HG03095 (cell line): ENCODE measurements around the gene PLPP2.

Experiments used
- ATAC-seq: cut with Tn5 transposase; IDR thresholded peaks from one replicate; pipeline ENCODE4 v1.9.1; 2021; ENCODE audit warnings: moderate library complexity; ENCODE audit not compliant: unreplicated experiment

The PLPP2 gene

DNA sequence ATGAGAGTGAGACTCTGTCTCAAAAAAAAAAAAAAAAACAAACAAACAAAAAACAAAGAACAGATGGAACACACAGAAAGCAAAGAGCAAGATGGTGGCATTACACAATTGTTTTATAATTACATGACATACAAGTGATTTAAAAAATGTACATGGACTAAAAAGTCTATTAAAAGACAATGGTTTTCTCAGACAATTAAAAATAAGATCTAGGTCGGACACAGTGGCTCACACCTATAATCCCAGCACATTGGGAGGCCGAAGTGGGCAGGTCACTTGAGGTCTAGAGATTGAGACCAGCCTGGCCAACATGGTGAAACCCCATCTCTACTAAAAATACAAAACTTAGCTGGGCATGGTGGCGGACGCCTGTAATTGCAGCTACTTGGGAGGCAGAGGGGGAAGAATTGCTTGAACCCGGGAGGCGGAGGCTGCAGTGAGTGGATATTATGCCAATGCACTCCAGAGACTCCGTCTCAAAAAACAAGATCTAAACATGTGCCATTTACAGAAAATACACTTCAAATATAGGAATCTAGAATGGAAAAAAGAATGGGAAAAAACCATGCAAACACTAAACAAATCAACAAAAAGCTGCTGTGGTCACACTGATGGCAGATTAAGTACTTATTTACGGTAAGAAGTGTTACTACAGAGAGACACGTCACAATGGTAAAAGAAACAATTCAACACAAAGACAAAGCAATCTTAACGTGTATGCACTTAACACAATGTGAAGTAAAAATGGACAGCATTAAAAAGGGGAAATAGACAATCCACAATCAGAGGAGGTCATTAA, 26.7 kb upstream of the PLPP2 start:
- ATAC-seq: no peak

DNA sequence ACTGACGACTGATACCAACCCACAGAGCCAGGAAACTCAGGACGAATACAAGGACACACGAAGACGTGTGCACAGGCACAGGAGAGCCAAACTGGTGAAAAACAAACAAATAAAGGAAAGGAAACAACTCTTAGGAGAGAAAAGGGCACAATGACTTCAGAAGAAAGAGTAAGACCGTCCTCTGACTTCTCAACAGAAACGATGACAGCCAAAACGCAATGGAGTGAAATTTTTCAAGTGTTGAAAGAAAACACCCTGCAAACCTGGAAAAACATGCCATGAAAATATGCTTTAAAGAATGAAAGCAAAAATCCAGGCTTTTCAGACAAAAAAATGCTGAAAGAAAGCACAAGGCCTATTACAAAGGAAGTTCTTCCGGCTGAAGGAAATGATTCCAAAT, 24.6 kb upstream of the PLPP2 start:
- no peak for ATAC-seq

DNA sequence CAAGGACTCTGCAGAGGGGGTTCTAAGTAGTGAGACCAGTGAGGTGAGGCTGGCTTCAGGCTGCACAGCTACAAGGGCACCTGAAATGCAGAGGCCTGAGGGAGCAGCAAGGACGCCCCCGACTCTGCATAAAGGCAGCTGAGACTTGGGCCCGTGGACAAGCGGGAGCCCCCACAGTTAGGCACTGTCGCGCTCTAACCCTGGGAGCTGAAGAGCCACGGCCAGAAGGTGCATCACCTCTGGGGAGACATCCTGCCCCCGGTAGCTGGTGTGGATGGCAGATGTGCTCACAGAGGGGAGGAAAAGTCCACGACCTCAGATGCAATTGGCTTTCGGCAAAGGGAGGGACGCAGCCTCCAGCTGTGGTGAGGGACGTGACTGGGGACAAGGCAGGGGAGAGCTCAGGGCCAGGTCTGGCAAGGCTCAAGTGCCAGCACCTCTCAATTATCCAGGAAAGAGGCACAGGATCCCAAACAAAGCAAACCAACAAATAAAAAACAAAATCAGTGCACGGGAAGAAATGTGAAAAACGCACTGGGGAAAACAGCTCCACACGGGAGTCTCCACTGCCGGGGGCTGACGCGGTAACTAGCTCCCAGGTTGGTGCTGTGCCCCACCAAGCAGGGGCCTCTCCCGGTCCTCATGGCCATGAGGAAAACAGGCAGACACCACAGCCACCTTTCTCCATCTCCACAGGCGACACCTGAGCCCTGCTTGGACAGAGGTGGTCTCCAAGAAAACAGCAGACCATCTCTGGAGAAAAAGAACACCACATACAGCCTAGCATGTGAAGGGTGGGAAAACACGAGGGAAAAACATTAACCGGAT, 23.0 kb upstream of the PLPP2 start:
- ATAC-seq: no peak

DNA sequence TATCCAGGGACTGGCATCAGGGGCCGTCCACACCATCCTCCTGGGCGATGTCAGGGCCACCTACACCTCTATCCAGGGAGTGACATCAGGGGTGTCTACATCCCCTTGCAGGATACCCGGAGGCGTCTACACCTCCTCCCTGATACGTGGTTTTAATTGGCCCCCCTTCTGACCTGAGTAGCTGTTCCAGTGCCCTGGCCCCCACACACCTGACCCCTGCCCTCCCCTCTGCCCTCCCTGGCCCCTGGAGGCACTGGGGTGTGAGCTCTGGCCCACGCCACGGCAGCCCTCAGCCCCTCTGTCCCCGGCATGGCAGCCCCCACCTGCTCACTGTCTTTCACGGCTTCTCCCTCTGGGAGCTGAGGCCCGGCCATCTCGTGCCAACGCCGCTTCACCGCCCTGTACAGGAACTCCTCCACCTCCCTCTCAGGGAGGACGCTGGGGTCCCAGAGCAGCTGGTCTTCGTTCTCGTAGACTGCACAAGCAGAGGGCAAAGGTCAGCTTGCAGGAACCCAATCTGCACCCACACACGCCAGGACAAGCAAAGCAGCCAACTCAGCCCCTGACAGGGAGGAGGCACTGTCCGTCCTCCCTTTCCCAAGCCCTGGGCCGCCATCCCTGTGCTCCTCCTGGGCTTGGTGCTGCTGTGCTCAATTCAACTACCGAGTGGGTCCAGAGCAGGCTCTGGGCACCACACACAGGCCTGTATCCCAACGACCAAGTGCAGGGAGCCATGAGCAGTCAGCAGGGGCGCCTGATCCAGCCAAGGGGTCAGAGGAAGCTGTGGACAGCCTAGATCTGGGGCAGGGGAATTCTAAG, 22.2 kb upstream of the PLPP2 start:
- no peak for ATAC-seq

DNA sequence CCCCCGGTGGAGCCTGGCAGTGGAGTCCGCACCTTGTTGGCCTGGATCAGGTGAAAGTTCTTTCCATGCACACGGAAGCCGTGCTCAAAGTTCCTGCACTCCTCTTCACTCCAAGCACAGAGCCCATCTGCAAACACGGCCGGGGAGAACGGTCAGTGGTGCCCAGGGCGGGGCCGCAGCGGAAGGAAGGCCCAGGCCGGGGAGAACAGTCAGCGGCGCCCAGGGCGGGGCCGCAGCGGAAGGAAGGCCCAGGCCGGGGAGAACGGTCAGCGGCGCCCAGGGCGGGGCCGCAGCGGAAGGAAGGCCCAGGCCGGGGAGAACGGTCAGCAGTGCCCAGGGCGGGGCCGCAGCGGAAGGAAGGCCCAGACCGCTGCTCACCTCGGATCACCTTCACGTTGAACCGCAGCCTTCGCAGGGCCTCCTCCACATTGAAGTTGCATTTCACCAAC, 20.6 kb upstream of the PLPP2 start:
- ATAC-seq: no peak

DNA sequence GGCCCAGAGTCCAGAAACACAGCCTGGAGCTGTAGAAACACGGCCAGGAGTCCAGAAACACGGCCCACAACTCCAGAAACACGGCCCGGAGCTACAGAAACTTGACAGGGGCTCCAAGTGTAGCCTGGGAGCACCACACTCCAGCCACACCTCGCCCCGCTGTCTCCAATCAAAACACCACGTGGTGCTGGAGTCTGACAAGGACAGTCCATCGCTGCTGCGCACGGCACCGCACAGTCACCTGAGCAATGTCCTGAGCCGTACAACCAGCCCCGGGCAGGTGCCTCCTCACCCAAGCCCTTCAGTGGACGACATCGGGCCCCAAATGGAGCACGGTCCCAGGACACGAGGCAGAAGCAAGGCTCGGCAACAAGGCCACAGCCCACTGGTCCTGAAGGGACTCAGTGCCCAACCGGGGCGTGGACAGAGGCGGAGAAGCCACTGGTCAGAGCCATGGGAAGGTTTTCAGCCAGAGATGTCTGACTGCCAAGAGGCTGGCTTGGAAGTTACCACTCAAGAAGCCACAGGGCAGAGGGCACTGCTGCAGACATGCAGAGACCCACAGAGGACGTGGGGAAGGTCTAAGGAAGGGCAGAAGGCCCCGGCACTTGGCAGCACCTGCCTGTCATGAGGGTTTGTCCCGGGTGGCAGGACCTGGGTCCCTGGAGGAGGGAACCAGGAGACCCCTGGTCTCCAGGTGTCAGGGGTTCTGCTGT, 19.7 kb upstream of the PLPP2 start:
- ATAC-seq: no peak

DNA sequence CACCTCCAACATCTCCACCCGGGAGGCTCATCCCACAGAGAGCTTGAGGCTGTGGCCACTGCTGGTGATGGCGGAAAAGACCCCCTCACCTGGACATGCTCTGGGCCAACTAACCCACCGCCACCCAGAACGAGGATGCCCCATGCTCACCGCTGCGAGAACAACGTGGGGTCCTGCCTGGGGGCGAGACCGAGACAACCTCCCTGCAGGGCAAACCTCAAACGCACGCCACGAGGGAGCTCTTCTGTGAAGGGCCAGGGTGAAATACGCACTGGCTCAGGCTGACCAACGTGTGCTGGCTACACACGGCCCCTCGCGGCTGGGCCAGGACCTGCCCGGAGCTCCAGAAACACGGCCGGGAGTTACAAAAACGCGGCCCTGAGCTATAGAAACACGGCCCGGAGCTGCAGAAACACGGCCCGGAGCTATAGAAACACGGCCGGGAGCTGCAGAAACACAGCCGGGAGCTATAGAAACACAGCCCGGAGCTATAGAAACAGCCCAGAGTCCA, 19.0 kb upstream of the PLPP2 start:
- ATAC-seq: no peak

DNA sequence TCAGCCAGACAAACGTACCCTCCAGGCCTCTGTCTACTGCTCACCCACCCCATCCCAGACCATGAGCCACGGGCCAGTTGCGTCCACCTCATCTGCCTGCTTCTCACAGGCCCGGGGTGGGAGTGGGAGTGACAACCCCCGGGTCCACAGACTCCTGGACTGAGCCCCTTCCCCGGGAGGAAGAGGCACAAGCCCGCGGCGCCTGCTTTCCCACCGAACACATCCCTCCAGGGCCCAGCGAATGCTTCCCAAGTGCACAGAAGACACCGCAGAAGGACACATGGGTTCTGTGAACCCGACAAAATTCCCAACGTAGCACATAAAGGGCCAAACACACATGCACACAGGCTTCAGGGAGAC, 18.0 kb upstream of the PLPP2 start:
- no peak for ATAC-seq

DNA sequence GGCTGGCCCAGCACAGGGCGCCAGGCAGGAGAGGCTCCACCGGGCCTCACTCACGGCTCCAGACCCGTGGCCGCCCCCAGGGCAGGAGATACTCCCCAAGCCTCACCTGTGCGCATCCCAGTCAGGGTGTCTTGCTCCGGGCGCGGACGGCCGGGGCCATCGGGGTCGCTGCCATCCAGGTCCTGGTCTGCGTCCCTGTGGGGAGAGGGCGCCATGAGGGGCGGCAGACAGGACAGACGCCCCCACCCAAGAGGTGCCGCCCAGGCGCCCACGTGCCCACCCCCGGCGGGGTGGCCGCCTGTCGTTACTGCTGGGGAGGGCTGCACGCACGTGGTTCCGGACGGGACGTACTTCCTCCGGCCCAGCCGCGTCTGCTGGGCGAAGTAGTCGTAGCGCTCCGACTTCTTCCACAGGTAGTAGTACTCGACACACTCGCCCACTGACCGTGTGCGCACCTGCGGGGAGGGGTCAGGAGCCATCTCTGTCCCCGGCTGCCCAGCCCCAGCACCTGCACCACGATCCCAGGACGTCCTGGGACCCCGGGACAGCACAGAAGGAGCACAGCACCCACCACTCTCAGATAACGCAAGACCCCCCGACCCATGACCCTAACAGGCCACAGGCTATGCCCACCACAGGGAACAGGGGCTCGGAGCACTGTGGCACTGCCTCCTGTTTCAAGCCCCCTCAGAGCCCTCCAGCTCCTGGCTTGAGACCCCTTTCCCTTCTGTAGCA, 17.4 kb upstream of the PLPP2 start:
- ATAC-seq: no peak

DNA sequence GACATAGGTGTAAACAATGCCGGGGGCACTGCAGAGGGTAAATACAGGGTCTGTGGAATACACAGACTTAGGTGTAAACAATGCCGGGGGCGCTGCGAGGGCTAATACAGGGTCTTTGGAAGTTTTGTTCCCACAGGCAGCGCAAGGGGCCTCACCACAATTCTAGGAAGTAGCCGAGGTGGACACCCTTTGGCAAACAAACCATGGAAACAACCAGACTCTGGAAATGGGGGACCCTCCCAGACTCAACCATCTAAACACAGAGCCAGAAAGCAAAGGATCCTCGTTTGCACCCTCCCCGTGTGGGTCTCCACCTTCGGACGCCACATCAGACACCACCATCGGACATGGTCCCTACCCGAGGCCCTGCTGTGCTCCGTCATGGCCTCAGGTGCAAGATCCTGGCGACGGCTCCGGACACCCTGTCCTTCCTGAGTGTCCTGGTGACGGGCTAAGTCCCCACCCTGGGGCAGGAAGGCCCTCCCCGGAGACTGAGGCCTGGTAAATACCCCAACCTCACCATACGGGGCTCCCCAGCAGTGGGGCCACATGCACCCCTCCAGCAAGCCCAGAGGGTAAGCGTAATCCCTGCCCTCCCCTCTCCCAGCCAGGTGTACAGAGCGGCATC, 16.7 kb upstream of the PLPP2 start:
- no peak for ATAC-seq

DNA sequence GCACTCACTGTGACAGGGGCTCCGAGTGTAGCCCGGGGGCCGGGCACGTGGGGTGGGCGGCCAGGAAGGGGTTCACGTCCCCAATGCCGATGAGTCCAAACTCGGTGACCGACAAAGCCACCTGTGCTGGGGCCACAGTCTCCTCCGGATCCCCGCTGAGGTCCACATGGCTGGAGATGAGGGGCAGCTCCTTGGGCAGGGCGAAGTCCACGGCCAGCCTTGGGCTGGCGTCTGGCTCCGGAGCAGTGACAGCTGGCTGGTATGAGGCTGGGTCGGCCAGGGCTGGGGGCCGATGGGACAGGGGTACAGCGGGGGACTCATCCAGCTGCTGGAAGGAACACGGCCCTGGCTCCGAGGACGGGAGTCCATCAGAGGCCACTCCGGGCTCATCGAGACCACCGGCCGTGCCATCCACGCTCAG, 15.9 kb upstream of the PLPP2 start:
- no peak for ATAC-seq

DNA sequence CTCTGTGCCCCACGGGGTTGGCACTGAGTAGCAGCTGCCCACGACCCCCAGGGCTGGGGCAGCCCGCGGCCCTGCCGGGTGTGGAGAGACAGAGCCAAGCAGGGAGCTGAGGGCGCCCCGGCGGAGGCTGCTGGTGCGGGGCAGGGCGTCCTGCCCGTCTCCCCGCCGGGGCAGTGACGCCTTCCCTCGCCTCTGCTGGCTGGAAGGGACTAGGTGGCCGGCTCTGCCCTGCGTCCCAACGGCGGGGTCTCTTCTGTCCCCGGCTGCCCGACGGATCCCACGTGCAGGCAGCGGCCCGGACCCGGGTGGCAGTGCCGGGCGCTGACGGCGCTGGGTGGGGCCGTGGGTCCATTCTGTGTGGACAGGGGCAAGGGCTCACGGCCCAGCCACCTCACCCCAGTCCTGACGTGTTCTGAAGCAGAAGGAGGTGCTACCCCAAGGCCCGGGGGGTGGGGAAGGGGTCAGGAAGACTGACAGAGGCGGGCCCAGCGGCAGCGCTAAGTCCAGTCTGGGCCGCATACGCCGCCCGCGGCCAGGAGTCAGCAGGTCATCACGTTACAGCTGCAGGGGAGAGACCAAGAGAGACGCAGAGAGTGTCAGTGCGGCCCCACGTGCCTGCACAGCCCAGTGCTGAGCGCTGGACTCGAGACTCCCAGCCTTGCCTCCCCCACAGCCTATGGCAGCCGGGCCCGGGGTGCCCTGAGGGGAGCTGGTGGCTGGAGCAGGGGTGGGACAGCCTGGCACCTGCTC, 15.1 kb upstream of the PLPP2 start:
- ATAC-seq: no peak

DNA sequence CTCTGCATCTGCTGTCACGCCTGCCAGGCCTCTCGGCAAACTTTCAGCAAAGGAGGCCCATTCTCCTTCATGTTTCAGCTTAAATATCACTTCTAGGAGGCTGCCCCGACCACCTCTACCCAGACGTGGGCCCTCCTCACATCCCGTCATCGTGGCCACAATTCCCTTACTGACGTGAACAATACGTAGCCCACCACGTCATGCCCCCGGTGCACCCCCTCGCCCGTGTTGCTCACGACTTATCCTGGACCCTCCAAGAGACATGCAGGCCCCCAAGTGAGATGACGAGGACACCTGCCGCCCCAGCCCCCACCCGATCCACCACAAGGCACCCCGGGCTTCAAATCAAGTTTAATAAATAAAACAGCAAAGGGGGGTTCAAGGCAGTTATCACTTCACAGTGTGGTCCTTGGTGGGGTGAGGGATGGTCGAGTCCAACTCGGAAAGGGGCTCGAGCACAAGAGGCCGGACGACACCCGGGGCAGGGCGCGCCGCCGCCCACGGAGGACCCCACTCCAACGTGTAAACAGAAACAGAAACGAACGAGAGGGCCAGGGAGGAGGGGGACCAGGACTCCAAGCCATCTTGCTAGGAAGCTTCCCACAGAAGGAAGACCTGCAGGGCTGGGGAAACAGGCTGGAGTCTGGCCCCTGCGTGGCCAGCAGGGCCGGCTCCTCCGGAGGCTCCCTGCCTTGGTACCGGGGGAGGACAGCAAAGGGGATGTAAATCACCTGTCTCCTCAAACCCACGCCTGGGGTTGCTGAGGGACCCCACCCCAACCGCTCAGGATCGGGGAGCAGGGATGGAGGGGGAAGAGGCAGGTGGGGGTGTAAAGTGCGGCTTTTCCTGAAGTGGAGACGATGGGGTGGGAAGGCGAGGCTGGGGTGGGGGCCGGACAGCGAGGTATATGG, 14.3 kb upstream of the PLPP2 start:
- no peak for ATAC-seq

DNA sequence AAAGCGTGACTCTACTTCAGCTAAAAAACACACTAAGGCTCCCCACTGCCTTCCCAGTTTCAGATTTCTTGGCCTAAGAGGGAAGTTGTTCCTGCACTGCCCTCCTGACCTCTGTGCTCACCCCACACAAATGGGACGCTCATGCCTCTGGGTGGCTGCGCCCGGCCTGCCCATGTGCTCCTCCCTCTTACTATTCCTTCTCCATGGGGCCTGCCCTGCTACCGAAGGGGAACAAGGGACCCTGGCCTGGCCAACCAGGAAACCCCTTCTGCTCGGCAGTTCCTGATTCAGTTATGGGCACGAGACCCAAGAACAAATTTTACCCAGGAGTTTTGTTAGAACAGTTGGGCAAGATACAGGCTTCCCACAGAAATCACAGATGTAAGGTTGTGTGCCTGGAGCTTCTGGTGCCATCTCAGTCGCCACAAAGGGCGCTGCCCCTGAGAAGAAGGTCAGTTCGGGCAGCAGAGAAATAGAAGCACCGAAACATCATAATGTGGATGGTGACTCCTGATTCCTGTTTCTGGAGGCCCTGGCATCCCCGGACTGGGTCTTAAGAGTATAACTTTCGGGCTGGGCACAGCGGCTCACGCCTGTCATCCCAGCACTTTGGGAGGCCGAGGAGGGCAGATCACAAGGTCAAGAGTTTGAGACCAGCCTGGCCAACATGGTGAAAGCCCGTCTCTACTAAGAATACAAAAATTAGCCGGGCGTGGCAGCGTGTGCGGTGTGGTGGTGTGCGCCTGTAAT, 5.4 kb upstream of the PLPP2 start:
- no peak for ATAC-seq

DNA sequence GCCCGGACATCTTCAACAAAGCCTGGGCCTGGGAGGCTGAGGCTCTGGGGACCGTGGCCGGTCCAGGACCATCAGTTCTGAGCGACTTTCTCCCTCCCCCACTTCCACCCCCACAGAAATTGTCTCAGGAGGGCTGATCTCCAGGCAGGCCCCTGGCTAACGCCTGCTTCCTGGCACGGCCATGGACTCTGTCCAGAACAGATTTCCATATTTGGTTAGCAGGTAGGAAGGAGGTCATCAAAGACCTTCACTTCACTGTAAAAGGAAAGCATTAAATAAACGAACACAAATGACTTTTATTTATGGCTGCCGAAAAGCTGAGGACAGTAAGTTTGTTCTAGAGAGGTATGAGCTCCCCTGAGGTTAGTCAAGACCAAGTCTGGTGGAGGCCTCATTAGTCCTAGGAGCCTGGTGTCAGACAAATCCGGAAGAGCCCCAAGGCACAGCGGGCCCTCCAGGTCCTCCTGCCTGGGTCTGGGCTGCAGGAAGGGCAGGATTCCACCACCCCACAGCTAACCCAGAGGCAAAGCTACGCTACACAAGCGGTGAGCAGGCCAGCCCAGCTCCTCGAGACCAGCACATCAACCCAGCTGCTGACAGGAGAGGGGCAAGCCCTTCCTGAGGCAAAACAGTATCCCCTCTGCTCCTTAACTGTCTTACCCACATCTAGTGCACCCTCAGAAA, 4.6 kb upstream of the PLPP2 start:
- ATAC-seq: no peak

DNA sequence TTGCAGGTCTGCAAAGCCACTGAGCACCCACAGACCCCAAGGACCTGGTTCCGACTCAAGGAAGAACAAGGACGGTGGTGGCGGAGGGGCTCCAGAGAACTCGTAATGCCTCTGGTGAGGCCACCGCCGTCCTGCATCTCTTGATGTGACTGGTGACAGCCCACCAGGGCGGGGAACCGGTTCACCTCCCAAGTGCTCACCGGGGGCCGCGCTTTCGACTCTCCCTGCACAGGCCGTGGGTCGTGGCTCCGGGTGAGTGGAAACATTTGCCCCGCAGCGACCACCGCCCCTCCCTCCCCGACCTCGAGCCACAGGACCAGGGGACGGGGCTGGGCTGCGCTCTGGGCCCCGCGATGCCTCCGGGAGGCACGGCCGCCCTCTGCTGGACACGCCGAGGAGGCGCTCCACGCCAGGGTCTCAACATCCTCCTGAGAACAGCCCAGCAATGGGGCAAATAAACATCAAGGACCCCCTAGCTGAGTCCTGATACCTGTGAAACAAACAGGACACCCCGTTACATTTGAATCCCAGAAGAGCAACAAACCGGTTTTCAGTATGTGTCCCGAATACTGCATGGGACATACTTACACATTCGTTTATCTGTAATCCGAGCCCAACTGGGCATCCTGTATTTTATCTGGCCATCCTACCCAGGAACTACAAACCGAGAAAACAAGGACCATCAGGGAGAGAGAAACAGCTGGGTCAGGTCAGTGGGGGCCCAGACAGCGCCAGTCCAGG, 3.9 kb upstream of the PLPP2 start:
- no peak for ATAC-seq
